ENCODE results near the gene MMP15. TPM values are rescaled to one million over a fixed set of nuclear protein-coding genes. Genes with fewer than 3 reads are reported as not detected.

MMP15 gene
- total RNA-seq, 4 donors from 2014 or later = 36.5 to 105 (median 80.5) TPM

DNA sequence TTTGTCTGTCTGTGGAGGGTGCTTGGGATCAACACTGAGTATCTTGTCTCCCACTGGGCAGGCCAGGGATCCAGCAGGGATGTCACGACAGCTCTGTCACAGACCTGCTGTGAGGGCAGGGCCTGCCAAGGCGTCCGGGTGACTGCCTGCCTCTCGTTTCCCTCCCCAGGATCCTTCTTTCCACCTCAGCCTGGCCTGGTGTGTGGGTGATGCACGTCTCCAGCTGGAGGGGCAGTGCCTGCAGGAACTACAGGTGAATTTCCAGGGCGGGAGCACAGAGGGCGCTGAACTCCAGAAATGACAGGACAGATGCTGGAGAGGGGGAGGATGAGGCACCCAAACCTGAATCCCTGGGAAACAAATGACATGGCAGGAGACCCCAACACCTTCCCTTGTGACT lies 6.8 kb upstream of the MMP15 start:
- WGBS, 2 donors = 90 to 92% methylated on average over 5 to 6 of the region's 7 CpGs

DNA sequence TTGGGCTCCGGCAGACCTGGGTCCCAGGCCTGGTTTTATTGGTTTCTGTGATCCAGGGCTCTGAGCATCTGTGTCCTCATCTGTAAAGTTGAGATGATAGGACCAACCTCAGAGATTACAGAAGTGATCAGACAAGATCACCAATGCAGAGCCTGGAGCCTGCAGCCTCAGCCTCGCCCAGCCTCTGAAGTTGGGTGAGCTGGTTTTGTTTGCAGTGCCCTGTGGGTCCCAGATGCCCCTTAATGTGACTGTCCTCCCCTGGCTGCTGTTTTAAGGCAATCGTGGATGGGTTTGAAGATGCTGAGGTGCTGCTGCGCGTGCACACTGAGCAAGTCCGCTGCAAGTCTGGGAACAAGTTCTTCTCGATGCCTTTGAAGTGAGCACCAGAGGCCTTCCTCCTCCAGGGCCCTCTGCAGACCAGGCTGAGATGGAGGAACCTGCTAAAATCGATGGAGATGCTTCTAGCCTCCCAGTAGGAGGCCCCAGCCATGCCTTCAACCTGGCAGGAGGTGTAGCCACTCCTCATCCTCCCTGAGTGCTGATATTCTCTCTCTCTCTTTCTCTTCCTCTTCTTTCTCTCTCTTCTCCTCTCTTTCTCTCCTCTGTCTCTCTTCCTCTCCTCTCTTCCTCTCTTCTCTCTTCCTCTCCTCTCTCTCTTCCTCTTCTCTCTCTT lies 5.6 kb upstream of the MMP15 start:
- Histone ChIP-seq H3K4me1 (peaks cover 29 to 32% of the 10 kb centered on the region in 2 donors), H3K27me3 (no peaks in the 10 kb centered on the region), H3K9me3 (no peaks in the 10 kb centered on the region), H3K36me3 (peaks cover 3 to 6% of the 10 kb centered on the region in 2 donors), H3K27ac (no peak overlapping the region), H3K4me3 (replicated peaks in 1 of 3) (no peak overlapping the region)
- intact Hi-C loops (cut with DNase I) = loop anchor here (5.0 to 10.0 kb wide), 3 partner anchors 102 to 435 kb away; partner anchors contain the start of gene CSNK2A2
- 82 to 83% methylated on average over 8 of the region's 8 CpGs for WGBS, 2 donors
- DNase-seq = no peak
- TF ChIP-seq, protein P1, sequence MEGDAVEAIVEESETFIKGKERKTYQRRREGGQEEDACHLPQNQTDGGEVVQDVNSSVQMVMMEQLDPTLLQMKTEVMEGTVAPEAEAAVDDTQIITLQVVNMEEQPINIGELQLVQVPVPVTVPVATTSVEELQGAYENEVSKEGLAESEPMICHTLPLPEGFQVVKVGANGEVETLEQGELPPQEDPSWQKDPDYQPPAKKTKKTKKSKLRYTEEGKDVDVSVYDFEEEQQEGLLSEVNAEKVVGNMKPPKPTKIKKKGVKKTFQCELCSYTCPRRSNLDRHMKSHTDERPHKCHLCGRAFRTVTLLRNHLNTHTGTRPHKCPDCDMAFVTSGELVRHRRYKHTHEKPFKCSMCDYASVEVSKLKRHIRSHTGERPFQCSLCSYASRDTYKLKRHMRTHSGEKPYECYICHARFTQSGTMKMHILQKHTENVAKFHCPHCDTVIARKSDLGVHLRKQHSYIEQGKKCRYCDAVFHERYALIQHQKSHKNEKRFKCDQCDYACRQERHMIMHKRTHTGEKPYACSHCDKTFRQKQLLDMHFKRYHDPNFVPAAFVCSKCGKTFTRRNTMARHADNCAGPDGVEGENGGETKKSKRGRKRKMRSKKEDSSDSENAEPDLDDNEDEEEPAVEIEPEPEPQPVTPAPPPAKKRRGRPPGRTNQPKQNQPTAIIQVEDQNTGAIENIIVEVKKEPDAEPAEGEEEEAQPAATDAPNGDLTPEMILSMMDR (IDR thresholded peaks at IDR 0.05) = no peak
- no peak for TF ChIP-seq POLR2A (IDR thresholded peaks at IDR 0.05)

More for the DNA sequence above, 6.8 kb upstream of the MMP15 start:
- peaks cover 17 to 20% of the 10 kb centered on the region in 2 donors for H3K4me1 ChIP-seq
- no peak overlapping the region for H3K27ac ChIP-seq
- intact Hi-C loops (cut with DNase I) = loop anchor here (5.0 to 10.0 kb wide), 2 partner anchors 178 to 434 kb away; partner anchors contain the start of gene CSNK2A2
- no peak overlapping the region for H3K4me3 ChIP-seq (replicated peaks in 1 of 3)
- TF ChIP-seq, protein P1 (IDR thresholded peaks at IDR 0.05) = no peak
- no peak for TF ChIP-seq POLR2A (IDR thresholded peaks at IDR 0.05)
- no peaks in the 10 kb centered on the region for H3K9me3 ChIP-seq
- H3K36me3 ChIP-seq = peaks cover 6% of the 10 kb centered on the region in 2 donors
- DNase-seq = no peak
- H3K27me3 ChIP-seq = no peaks in the 10 kb centered on the region

DNA sequence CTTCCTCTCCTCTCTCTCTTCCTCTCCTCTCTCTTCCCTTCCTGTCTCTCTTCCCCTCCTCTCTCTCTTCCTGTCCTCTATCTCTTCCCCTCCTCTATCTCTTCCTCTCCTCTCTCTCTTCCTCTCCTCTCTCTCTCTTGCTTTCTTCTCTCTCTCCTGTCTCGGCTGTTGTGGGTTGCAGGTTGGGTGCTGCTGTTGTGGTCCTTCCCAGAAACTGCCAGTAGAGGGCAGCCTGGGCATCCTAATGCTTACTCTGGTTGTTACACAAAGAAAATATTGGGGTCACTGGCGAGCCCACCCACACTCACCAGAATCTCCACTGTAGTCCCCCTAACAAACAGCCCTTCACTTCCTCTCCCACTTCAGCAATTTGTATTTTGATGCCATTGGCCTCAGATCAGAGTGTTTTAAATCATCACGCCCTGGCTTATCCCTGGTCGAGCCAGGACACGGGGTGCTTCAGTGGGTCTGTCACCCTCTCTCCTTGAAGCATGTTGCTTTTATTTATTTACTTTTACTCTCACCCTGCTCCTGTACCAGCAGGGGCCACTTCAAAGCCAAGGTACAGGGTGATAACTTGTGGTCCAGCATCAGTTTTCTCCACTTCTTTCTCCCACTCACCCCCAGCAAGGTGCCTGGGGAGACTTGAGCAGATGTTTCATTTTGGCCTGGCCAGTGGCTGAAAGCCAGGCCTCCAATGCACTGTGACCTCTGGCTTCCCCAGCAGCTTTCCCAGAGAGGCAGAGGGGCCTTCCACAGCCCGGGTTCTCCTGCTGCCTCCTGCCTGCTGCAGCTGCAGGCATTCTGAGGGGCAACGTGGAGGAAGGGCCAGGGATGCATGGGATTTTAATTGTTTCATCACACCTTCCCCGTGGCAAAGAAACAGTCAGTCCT lies 4.7 kb upstream of the MMP15 start:
- 60 to 66% methylated on average over 8 of the region's 8 CpGs for WGBS, 2 donors
- no peaks in the 10 kb centered on the region for H3K9me3 ChIP-seq
- TF ChIP-seq POLR2A (IDR thresholded peaks at IDR 0.05) = no peak
- TF ChIP-seq, protein P1 (IDR thresholded peaks at IDR 0.05) = peak; percentile 72 to 97 (median 86)
- H3K27me3 ChIP-seq = no peaks in the 10 kb centered on the region
- no peak overlapping the region for H3K4me3 ChIP-seq (replicated peaks in 1 of 3)
- H3K4me1 ChIP-seq = peaks cover 31 to 35% of the 10 kb centered on the region in 2 donors
- DNase-seq = peak; percentile 75 to 76
- peaks cover 0 to 6% of the 10 kb centered on the region in 2 donors for H3K36me3 ChIP-seq
- H3K27ac ChIP-seq = no peak overlapping the region
- intact Hi-C loops (cut with DNase I) = loop anchor here (5.0 kb wide), 1 partner anchor 101 kb away; no protein-coding TSS in a partner anchor

GRCh38 chr16:58021661-58022551 lies 3.6 kb upstream of the MMP15 start:
- TF ChIP-seq, protein P1 (IDR thresholded peaks at IDR 0.05) = no peak
- TF ChIP-seq POLR2A (IDR thresholded peaks at IDR 0.05) = no peak

More at GRCh38 chr16:58021661-58022551, 3.6 kb upstream of the MMP15 start:
- H3K27me3 ChIP-seq = no peaks in the 10 kb centered on the region
- intact Hi-C loops (cut with DNase I) = loop anchor here (5.0 kb wide), 1 partner anchor 100 kb away; no protein-coding TSS in a partner anchor
- H3K4me3 ChIP-seq (replicated peaks in 1 of 3) = no peak overlapping the region
- 78 to 80% methylated on average over 8 of the region's 8 CpGs for WGBS, 2 donors
- H3K27ac ChIP-seq = peak overlapping the region; percentile 83 to 94 (median 90)
- peaks cover 31 to 35% of the 10 kb centered on the region in 2 donors for H3K4me1 ChIP-seq
- no peaks in the 10 kb centered on the region for H3K9me3 ChIP-seq
- DNase-seq = no peak
- H3K36me3 ChIP-seq = peaks cover 0 to 6% of the 10 kb centered on the region in 2 donors
